Activated CD8-positive, alpha-beta memory T cell treated with anti-CD3 and anti-CD28 coated beads for 4 hours (primary cell): Measurements from ENCODE around the gene BLOC1S4.
A peak's percentile ranks its signal among the peaks of the same experiment; 100 is the strongest.
"Not testable (repeated sequence)": the region's sequence is repeated elsewhere in the genome, so short reads cannot be mapped to it uniquely, and the experiment has no call there.

ENCODE experiments used
- DNase-seq, 2 donors: peaks; one replicate each; pipeline ENCODE4 v3.0.0-alpha.2; 2020; ENCODE audit warnings: low read depth in 2 of 2

The BLOC1S4 gene, protein sequence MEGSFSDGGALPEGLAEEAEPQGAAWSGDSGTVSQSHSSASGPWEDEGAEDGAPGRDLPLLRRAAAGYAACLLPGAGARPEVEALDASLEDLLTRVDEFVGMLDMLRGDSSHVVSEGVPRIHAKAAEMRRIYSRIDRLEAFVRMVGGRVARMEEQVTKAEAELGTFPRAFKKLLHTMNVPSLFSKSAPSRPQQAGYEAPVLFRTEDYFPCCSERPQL

GRCh38 chr4:6716018-6716911 lies at the start of gene BLOC1S4:
Gene BLOC1S4, plus strand, starts transcription at chr4:6716174. Its CDS starts 36 bp downstream, at chr4:6716210.
- DNase-seq: peak; percentile 75 to 80

DNA sequence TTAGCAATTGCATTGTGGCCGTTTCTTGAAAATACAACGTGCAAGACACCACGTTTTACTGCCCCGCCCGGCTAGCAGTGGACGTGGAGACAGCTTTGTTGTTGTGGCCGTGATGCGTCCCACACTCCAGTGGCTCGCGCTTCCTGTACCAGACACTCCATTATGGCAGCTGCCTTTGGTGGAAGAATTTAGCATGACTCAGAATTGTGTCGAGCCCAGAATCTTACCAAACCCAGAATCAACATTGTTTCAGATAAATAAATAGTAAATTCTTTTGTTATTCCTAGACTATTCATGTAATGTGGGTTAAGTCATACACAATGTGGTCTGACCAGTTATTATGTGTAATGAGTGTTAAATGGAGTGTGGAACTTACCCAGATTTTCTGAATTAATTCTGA lies 47.6 kb upstream of the BLOC1S4 start:
- DNase-seq: no peak

DNA sequence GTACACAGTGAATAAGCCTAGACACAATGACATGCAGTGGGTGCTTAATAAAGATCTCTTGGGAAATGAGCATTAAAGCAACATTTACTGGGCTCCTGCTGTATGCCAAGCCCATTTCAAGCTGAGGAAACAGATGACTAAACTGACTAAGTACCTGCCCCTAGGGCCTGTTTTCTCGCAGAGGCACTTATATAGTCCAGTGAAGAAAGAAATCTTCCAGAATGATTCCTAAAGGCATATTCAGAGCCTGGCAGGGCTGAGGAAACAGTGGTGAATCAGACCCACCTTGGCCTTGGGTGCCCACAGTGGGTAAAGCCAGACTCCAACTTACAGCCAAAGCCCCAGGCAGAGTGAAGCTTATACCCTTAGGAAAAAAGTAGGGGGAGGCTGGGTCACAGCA lies 44.3 kb upstream of the BLOC1S4 start:
- no peak for DNase-seq

- no peak for DNase-seq
Measured at GRCh38 chr4:6672131-6672530, 43.8 kb upstream of the BLOC1S4 start.

DNA sequence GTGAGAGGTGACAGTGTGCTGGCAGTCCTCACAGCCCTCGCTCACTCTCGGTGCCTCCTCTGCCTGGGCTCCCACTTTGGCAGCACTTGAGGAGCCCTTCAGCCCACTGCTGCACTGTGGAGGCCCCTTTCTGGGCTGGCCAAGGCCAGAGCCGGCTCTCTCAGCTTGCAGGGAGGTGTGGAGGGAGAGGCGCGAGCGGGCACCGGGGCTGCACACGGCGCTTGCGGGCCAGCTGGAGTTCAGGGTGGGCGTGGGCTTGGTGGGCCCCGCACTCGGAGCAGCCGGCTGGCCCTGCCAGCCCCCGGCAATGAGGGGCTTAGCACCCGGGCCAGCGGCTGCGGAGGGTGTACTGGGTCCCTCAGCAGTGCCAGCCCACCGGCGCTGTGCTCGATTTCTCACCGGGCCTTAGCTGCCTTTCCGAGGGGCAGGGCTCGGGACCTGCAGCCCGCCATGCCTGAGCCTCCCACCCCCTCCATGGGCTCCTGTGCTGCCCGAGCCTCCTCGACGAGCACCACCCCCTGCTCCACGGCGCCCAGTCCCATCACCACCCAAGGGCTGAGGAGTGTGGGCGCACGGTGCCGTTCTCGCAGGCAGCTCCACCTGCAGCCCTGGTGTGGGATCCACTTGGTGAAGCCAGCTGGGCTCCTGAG lies 43.3 kb upstream of the BLOC1S4 start:
- DNase-seq: not testable (repeated sequence)

DNA sequence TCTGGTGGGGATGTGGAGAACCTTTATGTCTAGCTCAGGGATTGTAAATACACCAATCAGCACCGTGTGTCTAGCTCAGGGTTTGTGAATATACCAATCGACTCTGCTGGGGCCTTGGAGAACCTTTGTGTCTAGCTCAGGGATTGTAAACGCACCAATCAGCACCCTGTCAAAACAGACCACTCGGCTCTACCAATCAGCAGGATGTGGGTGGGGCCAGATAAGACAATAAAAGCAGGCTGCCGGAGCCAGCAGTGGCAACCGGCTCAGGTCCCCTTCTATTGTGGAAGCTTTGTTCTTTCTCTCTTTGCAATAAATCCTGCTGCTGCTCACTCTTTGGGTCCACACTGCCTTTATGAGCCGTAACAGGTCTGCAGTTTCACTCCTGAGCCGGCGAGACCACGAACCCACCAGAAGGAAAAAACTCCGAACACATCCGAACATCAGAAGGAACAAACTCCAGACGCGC lies 42.7 kb upstream of the BLOC1S4 start:
- not testable (repeated sequence) for DNase-seq

GRCh38 chr4:6673660-6674499 lies 42.1 kb upstream of the BLOC1S4 start:
- peak; percentile 80 to 90 for DNase-seq

DNA sequence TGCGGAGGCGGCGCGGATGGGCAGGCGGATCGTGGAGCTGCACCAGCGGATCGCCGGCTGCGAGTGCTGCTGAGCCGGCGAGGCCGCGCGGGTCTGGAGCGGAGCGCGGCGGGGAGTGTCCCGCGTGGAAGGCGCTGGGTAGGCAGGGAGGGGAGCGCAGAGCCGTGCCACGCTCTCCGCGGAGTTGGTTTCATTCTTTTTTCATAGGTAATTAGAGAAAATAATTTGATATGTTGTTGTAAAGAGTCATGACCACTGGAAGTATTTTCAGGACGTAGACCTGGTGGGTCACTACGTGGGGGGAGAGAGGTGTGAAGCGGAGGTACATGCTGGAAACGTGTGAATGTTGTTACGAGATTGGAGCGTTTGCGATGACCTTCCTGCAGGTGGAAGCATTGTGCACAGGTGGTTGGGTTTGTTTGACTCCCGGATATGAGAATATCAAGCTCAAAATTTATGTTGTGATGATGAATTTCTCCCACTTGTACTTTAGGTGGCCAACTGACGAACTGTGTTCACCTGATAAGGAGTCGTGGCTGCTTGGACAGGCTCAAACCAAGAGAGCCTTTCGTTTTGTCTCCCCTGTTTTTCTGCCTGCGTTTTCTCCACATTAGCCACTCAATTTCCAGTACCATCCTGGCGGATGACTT lies 41.3 kb upstream of the BLOC1S4 start:
- peak in 1 of 2 donors; percentile 48 for DNase-seq

DNA sequence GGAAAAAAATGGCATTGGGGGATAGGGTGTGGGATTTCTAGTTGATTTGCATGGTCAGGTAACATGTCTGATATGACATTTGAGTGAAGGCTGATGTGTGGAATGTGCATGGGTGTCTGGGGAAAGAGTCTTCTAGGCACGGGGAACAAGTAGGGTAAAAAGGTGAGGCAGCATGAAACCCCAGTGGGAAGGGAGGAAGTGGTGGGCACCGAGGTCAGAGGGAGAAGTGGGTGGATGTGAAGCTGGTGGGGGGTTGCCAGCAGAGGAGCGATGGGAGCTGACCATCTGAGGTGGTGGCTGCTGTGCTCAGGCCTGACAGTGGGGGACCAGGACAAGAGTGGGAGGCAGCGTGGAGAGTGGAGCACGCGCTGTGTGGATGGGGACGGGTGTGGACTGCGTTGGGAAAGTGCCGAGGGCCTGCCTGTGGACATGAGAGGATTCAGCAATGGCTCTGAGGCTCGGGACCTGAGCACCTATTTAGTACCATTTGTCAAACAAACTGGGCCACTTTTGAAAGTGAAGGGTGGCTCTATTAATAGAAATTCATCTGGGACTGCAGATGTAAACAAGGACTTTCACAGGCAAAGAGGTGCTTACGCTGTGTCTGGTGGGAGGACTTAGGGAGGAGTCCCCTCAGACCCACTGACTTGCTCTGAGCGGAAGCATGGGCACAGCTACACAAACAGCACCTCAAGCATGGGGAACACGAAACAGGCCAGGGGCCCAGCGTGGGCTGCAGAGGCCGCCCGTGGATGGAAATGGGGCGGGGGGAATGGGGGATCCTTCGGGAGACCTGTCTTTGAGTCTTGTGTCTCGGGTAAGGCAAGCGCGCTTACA lies 39.0 kb upstream of the BLOC1S4 start:
- no peak for DNase-seq

DNA sequence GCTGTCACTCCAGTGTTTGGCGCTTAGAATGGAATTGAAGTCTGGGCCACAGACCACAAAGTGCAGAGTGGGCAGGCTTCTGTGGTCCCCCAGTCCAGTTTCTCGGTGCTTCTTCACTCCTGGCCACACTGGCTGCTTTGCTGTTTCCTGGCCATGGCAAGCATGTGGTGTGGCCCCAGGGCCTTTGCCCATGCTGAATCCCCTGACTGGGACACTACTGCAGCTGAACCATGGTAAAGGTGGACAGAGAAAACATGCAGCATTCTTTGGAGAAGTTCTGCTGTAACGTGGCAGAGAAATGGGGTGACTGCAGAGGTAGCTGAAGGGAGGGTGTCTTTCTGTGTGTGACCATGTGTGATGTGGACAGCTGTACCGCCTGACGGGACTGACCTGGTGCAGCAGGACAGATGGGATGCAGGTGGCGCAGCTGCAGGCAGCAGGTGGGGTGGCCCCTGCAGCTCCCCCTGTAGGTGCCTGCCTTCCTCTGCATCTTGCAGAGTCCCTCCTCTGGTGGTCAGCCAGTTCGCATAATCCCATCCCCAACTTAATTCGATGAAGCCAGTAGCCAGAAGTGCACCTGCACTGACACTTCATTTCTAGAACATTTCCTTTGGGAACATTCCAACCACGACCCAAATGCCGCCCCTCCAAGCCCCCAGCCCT lies 35.5 kb upstream of the BLOC1S4 start:
- no peak for DNase-seq

DNA sequence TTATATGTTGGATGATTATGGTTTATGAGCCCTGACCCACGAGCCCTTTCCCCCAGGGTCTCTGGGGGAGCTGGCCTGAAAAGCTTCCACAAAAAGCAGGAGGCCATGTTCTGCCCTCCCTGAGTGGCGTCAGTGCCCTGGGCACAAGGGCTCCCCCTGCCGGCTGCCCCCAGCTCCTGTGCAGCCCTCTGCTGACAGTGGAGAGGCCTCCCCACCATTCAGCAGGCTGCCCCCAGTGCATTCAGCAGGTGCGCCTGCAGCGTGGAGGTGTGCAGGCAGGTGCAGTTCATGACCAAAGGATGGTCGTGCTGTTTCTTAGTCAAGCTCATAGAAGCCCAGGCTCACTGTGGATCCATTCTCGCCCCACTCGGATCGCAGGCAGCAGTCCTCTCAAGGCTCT lies 34.8 kb upstream of the BLOC1S4 start:
- no peak for DNase-seq

DNA sequence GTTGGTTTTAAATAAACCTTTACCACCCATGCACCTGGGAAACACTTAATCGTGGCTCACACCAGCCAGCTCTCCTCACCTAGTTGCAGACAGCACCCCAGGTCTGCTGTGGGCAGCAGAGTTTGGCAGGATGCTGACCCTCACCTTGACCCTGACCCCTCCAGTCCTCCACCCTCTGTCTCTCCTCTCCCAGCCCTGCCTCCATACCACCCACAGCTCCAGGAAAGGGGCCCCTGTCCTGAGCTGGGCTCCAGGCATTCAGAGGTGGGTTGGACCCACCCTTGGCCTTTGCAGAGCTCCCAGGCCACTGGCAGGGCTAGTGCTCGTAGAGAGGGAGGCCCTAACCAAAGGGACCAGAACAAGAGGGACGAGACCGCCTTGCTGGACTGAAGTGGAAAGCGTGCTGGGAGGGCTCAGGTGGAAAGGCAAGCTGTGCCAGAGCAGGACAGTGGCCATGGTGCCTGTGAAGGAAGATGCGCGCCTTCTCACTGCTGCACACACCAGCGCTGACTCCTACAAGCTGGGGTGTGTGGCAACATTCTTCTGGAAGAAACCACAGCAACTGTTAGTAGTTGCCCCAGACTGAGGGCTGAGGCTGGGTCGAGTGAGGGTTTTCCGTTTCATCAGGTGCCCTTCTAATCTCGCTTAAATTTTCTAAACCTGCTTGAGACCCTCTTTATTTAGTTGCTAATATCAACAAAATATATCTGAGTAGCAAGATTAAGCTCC lies 32.9 kb upstream of the BLOC1S4 start:
- DNase-seq: no peak

GRCh38 chr4:6684656-6685055 lies 31.3 kb upstream of the BLOC1S4 start:
- no peak for DNase-seq

DNA sequence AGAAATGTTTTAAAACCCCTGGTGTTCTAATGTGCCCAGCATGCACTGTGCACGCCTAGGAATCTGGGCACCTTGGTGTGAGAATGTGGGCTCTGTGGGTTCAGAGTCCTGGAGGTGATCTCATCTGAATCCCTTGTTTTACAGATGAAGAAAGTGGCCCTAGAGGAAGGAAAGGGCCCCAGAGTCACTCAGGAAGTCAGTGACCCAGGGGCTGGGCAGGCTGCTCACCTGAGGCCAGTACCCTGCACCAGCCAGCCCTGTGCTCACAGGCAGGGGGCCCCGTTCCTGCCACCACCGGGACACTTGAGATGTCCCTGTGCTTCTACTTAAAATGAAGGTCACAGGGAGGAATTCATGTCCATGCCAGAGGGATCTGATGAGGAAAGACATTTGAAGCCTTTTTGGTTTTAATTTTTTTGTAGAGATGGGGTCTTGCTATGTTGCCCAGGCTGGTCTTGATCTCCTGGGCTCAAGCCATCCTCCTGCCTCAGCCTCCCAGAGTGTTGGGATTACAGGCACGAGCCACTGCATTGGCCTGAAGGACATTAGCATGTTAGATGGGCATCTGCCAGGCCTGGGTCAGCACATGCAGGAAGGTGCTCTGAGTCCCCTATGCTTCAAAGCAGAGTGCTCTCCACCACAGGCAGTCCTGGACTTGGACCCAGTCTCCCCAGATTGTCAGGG lies 29.7 kb upstream of the BLOC1S4 start:
- no peak for DNase-seq

- DNase-seq: no peak
Measured at GRCh38 chr4:6687947-6688878, 27.8 kb upstream of the BLOC1S4 start.

DNA sequence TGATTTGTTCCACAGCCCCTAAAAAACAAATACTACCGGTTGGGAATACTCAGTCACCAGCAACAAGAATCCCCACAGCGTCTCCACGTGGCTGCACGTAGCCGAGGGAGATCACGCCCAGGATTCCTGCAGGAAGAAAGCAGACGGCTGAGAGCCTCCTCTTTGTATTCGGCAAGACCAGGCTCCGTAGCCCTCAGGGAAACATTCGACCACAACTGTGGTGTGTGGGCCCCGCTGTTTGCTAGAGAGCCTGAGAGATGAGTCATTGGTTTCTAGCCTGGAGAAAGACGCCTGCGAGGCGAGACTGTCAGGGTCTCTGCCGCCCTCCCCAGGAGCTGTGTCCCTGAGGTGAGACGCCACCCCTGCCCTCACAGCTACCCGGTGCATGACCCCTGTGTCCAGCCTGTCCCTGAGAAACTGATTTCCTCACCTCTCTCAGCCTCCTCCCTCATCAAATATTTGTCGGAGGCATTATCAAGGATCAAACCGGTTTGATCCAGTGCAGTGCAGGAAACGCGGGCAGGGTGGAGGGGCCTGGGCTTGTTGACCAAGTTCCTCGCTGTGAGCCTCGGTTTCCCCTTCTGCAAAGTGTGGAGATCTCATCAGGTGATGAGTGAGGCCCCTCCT lies 27.0 kb upstream of the BLOC1S4 start:
- peak; percentile 52 to 66 for DNase-seq

GRCh38 chr4:6689506-6689960 lies 26.4 kb upstream of the BLOC1S4 start:
- DNase-seq: no peak
